KMS-11 (cell line): ENCODE results near the gene DGKB.

Experiments used
- H2AFZ ChIP-seq: fragments of 200-600 bp; sonication (generic); 2 replicates; pipeline ENCODE4 v1.6.1; 2016; ENCODE audit warnings: antibody characterized with exemption, mixed run types, low read depth
- H3K27ac ChIP-seq: fragments of 200-600 bp; sonication (generic); 2 replicates; pipeline ENCODE4 v1.6.1; 2016; ENCODE audit warnings: mild to moderate bottlenecking, mixed run types
- H3K27me3 ChIP-seq: fragments of 200-600 bp; sonication (generic); 2 replicates; pipeline ENCODE4 v1.6.1; 2017; ENCODE audit warnings: mild to moderate bottlenecking, low read depth, mixed run types, moderate library complexity; ENCODE audit not compliant: insufficient read depth
- H3K36me3 ChIP-seq: fragments of 200-600 bp; sonication (generic); 2 replicates; pipeline ENCODE4 v1.6.1; 2017; ENCODE audit warnings: mild to moderate bottlenecking, mixed run types; ENCODE audit not compliant: insufficient read depth
- H3K4me1 ChIP-seq: fragments of 200-600 bp; sonication (generic); 2 replicates; pipeline ENCODE4 v1.6.1; 2016; ENCODE audit warnings: mild to moderate bottlenecking, low read depth, mixed run types; ENCODE audit not compliant: poor library complexity, severe bottlenecking
- H3K4me2 ChIP-seq: fragments of 200-600 bp; sonication (generic); 2 replicates; pipeline ENCODE4 v1.7.0; 2016; ENCODE audit warnings: mild to moderate bottlenecking, mixed run types
- H3K4me3 ChIP-seq: fragments of 200-600 bp; sonication (generic); IDR thresholded peaks from 2 replicates; pipeline ENCODE4 v1.6.1; 2017; ENCODE audit warnings: low read depth, low read length, mixed read lengths; ENCODE audit not compliant: insufficient read depth
- H3K79me2 ChIP-seq: fragments of 200-600 bp; sonication (generic); 2 replicates; pipeline ENCODE4 v1.6.1; 2016; ENCODE audit warnings: low read depth, mixed run types; ENCODE audit not compliant: insufficient read depth
- H3K9ac ChIP-seq: fragments of 200-600 bp; sonication (generic); 2 replicates; pipeline ENCODE4 v1.6.1; 2016; ENCODE audit warnings: mild to moderate bottlenecking, mixed run types
- H4K20me1 ChIP-seq: fragments of 200-600 bp; sonication (generic); 2 replicates; pipeline ENCODE4 v1.6.1; 2016; ENCODE audit warnings: mild to moderate bottlenecking, mixed run types; ENCODE audit not compliant: insufficient read depth
- CTCF ChIP-seq: fragments of 200-600 bp; sonication (generic); conservative IDR thresholded peaks from 2 replicates; pipeline ENCODE4 v1.6.1; 2017; ENCODE audit warnings: low read depth, mild to moderate bottlenecking, antibody characterized with exemption, low read length, moderate library complexity, mixed read lengths

DGKB gene

DNA sequence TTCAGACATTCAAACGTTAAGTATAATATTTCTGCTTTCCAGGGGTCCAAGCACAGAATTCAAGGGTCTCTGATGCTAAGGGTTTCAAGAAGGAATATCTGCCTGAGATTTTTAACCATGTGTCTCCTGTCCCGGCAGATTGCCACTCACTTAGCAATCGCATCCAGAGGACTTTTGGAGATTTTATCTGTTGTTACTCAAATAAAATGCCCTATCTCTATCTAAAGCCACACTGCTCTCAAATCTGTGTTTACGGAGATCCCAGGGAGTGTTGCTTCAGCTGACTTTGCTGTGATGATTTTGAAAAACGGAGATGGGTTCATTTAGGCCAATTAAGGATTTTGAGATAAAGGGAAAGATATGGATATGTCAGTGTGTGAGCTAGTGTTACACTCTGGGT is 359.9 kb downstream of the DGKB start:
- H3K27me3 ChIP-seq = no peaks in the 10 kb centered on the region
- no peak overlapping the region for H3K4me3 ChIP-seq
- no peak overlapping the region for H2AFZ ChIP-seq
- H3K27ac ChIP-seq = no peak overlapping the region
- H4K20me1 ChIP-seq = no peaks in the 10 kb centered on the region
- no peak overlapping the region for H3K4me2 ChIP-seq
- no peak for TF ChIP-seq CTCF
- H3K79me2 ChIP-seq = no peaks in the 10 kb centered on the region
- no peaks in the 10 kb centered on the region for H3K4me1 ChIP-seq
- no peaks in the 10 kb centered on the region for H3K36me3 ChIP-seq
- no peak overlapping the region for H3K9ac ChIP-seq

DNA sequence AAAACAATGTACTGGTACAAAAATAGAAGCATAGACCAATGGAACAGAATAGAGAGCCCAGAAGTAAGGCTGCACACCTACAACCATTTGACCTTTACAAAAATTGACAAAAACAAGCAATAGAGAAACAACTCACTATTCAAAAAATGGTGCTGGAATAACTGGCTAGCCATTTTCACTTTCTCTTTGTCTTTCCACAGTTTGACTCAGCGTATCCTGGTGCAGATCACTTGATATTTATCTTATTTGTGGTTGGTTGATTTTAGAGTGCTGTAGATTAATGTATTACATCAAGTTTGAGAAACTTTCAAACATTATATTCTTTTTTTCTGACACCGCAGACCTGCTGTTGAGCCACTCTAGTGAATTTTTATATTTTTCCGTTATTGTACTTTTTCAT is 381.4 kb downstream of the DGKB start:
- no peaks in the 10 kb centered on the region for H3K4me1 ChIP-seq
- no peaks in the 10 kb centered on the region for H3K27me3 ChIP-seq
- H3K79me2 ChIP-seq = no peaks in the 10 kb centered on the region
- H4K20me1 ChIP-seq = no peaks in the 10 kb centered on the region
- no peak overlapping the region for H3K4me2 ChIP-seq
- no peak overlapping the region for H3K4me3 ChIP-seq
- H3K27ac ChIP-seq = no peak overlapping the region
- H3K9ac ChIP-seq = no peak overlapping the region
- H2AFZ ChIP-seq = no peak overlapping the region
- no peak for TF ChIP-seq CTCF
- H3K36me3 ChIP-seq = no peaks in the 10 kb centered on the region

GRCh38 chr7:14510268-14510667 is 392.3 kb downstream of the DGKB start:
- no peaks in the 10 kb centered on the region for H3K79me2 ChIP-seq
- no peak overlapping the region for H2AFZ ChIP-seq
- H3K9ac ChIP-seq = no peak overlapping the region
- H3K4me1 ChIP-seq = no peaks in the 10 kb centered on the region
- no peak overlapping the region for H3K4me2 ChIP-seq
- H3K36me3 ChIP-seq = no peaks in the 10 kb centered on the region
- H3K4me3 ChIP-seq = no peak overlapping the region
- no peaks in the 10 kb centered on the region for H3K27me3 ChIP-seq
- TF ChIP-seq CTCF = no peak
- H4K20me1 ChIP-seq = no peaks in the 10 kb centered on the region
- H3K27ac ChIP-seq = no peak overlapping the region

- H3K27ac ChIP-seq = no peak overlapping the region
These were observed 394.9 kb downstream of the DGKB start for GRCh38 chr7:14507617-14508016.

More at GRCh38 chr7:14507617-14508016, 394.9 kb downstream of the DGKB start:
- Histone ChIP-seq H3K79me2 (no peaks in the 10 kb centered on the region), H3K36me3 (no peaks in the 10 kb centered on the region), H2AFZ (no peak overlapping the region), H3K9ac (no peak overlapping the region), H3K27me3 (no peaks in the 10 kb centered on the region), H3K4me2 (no peak overlapping the region), H3K4me1 (no peaks in the 10 kb centered on the region), H3K4me3 (no peak overlapping the region), H4K20me1 (no peaks in the 10 kb centered on the region)
- TF ChIP-seq CTCF = no peak
